GM12874 (cell line): ENCODE results near the gene RPRD2.

ENCODE experiments used
- CTCF ChIP-seq: IDR thresholded peaks from 2 replicates; pipeline ENCODE4 v1.5.1; 2011; ENCODE audit warnings: low read depth, mild to moderate bottlenecking, control low read depth, low read length, moderate library complexity; ENCODE audit not compliant: insufficient read depth

RPRD2 gene

GRCh38 chr1:150444232-150444631, 80.3 kb downstream of the RPRD2 start:
- TF ChIP-seq CTCF, result no peak

GRCh38 chr1:150456146-150456647, 92.2 kb downstream of the RPRD2 start:
- no peak for TF ChIP-seq CTCF

- peak; percentile 82 for TF ChIP-seq CTCF
Measured at GRCh38 chr1:150464422-150464826, 100.5 kb downstream of the RPRD2 start.

- TF ChIP-seq CTCF, result no peak
Measured at GRCh38 chr1:150466964-150467363, 103.0 kb downstream of the RPRD2 start.

GRCh38 chr1:150469291-150469690, 105.3 kb downstream of the RPRD2 start:
- TF ChIP-seq CTCF, result no peak

- TF ChIP-seq CTCF, result no peak
Measured at GRCh38 chr1:150472601-150473200, 108.8 kb downstream of the RPRD2 start.

- TF ChIP-seq CTCF, result no peak
Measured at GRCh38 chr1:150473659-150474058, 109.7 kb downstream of the RPRD2 start.
